Lower leg skin (tissue), 3 donors: ENCODE measurements around the gene MAP3K20.

Source experiments
- POLR2A ChIP-seq, 2 donors: fragments of 450-650 bp; IDR thresholded peaks; one replicate each; pipeline ENCODE4 v1.6.1; 2016 to 2017; ENCODE audit warnings: antibody characterized with exemption in 2 of 2, mild to moderate bottlenecking in 1 of 2, moderate library complexity in 1 of 2
- TF ChIP-seq, protein P1 (sequence below), 3 donors: fragments of 450-650 bp; IDR thresholded peaks; one replicate each; pipeline ENCODE4 v1.5.1; 2016; ENCODE audit warnings: antibody characterized with exemption in 3 of 3, mild to moderate bottlenecking in 3 of 3, moderate library complexity in 2 of 3

DNA sequence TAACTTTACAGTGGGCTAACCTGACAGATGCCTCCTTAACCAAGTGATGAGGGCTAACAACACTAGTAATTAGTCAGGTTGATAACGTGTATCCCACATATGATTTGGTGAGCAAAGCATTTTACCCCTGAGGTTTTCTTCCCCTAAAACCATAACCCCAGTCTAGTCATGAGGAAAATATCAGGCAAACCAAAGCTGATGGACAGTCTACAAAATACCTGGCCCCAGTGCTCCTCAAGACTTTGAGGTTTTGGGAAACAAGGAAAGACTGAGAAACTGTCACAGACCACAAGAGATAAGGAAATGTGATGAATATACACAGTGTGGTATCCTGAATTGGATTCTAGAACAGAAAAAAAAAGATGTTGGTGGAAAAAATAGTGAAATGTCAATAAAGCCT is 28.5 kb downstream of the MAP3K20 start:
- TF ChIP-seq, protein P1, sequence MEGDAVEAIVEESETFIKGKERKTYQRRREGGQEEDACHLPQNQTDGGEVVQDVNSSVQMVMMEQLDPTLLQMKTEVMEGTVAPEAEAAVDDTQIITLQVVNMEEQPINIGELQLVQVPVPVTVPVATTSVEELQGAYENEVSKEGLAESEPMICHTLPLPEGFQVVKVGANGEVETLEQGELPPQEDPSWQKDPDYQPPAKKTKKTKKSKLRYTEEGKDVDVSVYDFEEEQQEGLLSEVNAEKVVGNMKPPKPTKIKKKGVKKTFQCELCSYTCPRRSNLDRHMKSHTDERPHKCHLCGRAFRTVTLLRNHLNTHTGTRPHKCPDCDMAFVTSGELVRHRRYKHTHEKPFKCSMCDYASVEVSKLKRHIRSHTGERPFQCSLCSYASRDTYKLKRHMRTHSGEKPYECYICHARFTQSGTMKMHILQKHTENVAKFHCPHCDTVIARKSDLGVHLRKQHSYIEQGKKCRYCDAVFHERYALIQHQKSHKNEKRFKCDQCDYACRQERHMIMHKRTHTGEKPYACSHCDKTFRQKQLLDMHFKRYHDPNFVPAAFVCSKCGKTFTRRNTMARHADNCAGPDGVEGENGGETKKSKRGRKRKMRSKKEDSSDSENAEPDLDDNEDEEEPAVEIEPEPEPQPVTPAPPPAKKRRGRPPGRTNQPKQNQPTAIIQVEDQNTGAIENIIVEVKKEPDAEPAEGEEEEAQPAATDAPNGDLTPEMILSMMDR (IDR thresholded peaks at IDR 0.05), result no peak
- no peak for TF ChIP-seq POLR2A (IDR thresholded peaks at IDR 0.05)
